ENCODE results near the gene TM9SF1.

DNA sequence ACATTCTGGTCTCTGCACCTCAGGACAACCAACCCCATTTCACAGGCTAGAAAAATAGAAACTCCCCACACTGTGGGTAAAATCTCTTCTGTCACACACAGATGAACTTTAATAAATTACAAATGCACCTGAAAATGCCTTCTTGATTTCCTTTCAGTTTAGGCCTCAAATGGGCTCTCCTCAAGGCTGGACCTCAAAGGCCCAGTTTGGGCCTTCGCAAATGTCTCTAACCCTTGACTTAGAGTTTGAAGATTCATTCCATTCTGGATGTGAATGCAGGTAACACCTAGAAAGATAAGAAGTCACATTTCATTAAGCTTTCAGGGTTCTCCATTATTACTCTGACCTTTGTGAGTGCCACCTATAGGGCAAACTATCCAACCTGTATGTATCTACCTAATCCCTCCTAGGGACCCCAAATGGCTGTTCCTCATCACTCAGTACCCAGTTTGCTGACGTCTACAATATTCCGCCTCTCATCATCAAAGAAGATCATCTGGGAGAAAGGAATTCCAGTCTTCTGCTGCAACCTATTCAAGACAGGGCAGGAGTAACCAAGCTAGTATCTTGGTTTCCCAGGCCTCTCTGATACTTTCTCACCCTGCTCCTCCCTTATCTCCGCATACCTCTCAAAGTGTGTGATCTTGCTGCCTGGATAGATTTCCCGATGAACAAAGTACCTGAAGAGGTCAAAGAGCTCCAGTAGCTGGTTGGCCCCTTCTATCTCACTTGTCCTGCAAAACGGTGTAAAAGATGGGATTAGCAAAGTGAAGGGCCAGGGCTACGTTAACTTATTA, 18.8 kb upstream of the TM9SF1 start:
- TF ChIP-seq, protein P1, sequence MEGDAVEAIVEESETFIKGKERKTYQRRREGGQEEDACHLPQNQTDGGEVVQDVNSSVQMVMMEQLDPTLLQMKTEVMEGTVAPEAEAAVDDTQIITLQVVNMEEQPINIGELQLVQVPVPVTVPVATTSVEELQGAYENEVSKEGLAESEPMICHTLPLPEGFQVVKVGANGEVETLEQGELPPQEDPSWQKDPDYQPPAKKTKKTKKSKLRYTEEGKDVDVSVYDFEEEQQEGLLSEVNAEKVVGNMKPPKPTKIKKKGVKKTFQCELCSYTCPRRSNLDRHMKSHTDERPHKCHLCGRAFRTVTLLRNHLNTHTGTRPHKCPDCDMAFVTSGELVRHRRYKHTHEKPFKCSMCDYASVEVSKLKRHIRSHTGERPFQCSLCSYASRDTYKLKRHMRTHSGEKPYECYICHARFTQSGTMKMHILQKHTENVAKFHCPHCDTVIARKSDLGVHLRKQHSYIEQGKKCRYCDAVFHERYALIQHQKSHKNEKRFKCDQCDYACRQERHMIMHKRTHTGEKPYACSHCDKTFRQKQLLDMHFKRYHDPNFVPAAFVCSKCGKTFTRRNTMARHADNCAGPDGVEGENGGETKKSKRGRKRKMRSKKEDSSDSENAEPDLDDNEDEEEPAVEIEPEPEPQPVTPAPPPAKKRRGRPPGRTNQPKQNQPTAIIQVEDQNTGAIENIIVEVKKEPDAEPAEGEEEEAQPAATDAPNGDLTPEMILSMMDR (IDR thresholded peaks at IDR 0.05) = no peak
- no peak for TF ChIP-seq EZH2 (IDR thresholded peaks at IDR 0.05; ENCODE audit: borderline replicate concordance, insufficient read depth, low read depth, low read length, poor library complexity, severe bottlenecking)
